Right cardiac atrium (tissue), 5 donors: ENCODE measurements around the gene SPOCK3. TPM values are rescaled to one million over a fixed set of nuclear protein-coding genes. Genes with fewer than 3 reads are reported as not detected.
"Not testable (repeated sequence)": the region's sequence is repeated elsewhere in the genome, so short reads cannot be mapped to it uniquely, and the experiment has no call there.

Experiments used
- ATAC-seq, 2 donors: fragments of 200-7000 bp; cut with Tn5 transposase; one replicate each; pipeline versions ENCODE4 v1.8.0 to v1.9.1; 2020; ENCODE audit warnings: moderate library complexity in 2 of 2, mild to moderate bottlenecking in 1 of 2
- DNase-seq, 3 donors: peaks; one replicate each; pipeline ENCODE4 v3.0.0-alpha.2; 2020
- H3K27ac ChIP-seq: one replicate; pipeline ENCODE4 v1.5.1; 2013; ENCODE audit warnings: mild to moderate bottlenecking, low read length, control low read depth, moderate library complexity
- H3K27me3 ChIP-seq: one replicate; pipeline ENCODE4 v1.6.1; 2013; ENCODE audit not compliant: control insufficient read depth, insufficient read depth
- H3K4me1 ChIP-seq: one replicate; pipeline ENCODE4 v1.6.1; 2013; ENCODE audit warnings: low read length; ENCODE audit not compliant: control insufficient read depth, insufficient read depth
- H3K4me3 ChIP-seq: one replicate; pipeline ENCODE4 v1.5.1; 2013; ENCODE audit warnings: low read length, control low read depth
- H3K9me3 ChIP-seq: one replicate; pipeline ENCODE4 v1.6.1; 2013; ENCODE audit warnings: low read length; ENCODE audit not compliant: control insufficient read depth
- whole genome bisulfite sequencing: extraction: QIAGEN DNeasy Blood & Tissue Kit; methylation state at CpG from one replicate; pipeline ENCODE4 v1.1.7; 2013; 5-methylcytosine and 5-hydroxymethylcytosine counted together
- intact Hi-C, 4 donors: fragments of 100-400 bp; cut with DNase I; formaldehyde crosslinking; loops; one replicate each; pipeline versions ENCODE4 v1.11.0 to v1.14.0; 2022 to 2023
- polyA plus RNA-seq: library from polyadenylated mRNA; stranded (reverse); fragments of 200-250 nt; gene quantifications from one replicate; pipeline ENCODE4 v1.2.3, GENCODE V29; 2013
- total RNA-seq, 4 donors: library from RNA; stranded (reverse); fragmentation: NEBNext Ultra II Directional; extraction: Animal tissue kit (Norgen Biotek cat#: 25700); gene quantifications; one replicate each; pipeline ENCODE4 v1.2.1, GENCODE V29; 2021
- donor health status: healthy with polysubstance abuse.
- donor health status: DM: no; HTN: yes; CAD: no.
- donor health status: DM: no; HTN: no; CAD: no.
- donor health status: DM: no; HTN: yes; CAD: no; lungs with severe emphysema.
- donor health status: DM: yes; HTN: yes; CAD: no.

Gene SPOCK3
- total and polyA plus RNA-seq, 5 donors: 0.11 TPM; not detected in 4

DNA sequence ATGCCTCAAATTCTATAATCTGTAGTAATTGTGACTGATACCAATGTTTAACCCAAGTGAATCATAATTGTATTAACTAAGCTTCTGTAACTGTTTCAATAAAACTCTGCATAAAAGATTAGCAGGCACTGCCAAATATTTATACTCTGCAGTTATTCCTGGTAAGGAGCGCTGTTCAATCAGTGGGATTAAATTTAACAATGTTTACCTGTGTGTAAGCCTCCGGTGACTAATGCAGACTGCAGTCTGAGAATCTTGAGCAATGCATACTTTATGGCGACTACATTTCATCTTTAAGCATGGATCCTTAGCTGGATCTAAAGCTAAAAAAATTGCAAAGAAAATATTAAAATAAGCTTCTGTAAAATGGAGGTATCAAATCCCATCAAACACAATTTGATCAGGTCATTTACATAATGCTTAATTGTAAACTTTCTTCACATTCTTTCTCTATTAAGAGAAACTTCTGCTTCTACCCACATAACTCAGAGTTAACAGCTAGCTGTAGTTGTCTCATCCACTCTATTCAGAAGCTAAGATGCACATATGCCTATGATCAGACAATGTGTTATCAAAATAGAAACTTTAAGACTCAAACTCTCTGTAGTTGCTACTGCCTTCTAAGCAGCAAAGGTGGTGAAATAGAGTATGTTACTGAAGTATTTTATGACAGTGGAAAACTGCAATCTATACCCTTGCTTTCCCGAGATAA, 234.0 kb downstream of the SPOCK3 start:
- Histone ChIP-seq H3K4me1 (no peaks in the 10 kb centered on the region), H3K27ac (no peak overlapping the region), H3K4me3 (no peak overlapping the region), H3K27me3 (no peaks in the 10 kb centered on the region), H3K9me3 (no peaks in the 10 kb centered on the region)
- whole genome bisulfite sequencing: 85% methylated on average over 4 of the region's 4 CpGs
- DNase-seq (no peak), ATAC-seq (no peak)
- intact Hi-C loops: no loop called here

DNA sequence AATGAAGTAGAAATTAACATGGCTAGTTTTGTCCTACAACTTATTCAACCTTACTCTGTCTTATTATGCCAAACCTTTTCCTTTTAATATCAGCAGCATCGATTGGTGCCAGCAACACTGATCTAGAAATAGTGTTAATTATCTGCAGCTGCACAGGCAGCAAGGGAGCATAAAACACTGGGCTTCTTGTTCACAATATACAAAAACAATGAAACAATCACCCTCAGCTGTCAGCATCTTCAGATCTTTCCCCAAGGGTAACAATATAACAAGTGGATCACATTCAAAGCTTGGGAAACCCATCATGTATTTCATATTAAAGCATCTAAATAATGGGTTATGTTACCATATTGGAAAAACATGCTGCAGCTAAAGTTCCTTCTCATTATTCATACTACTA, 238.1 kb downstream of the SPOCK3 start:
- H3K27ac ChIP-seq: no peak overlapping the region
- intact Hi-C loops: no loop called here
- no peak overlapping the region for H3K4me3 ChIP-seq
- no peak for ATAC-seq
- H3K4me1 ChIP-seq: no peaks in the 10 kb centered on the region
- 35% methylated on average over 1 of the region's 1 CpG for WGBS
- no peaks in the 10 kb centered on the region for H3K9me3 ChIP-seq
- no peak for DNase-seq
- H3K27me3 ChIP-seq: no peaks in the 10 kb centered on the region

DNA sequence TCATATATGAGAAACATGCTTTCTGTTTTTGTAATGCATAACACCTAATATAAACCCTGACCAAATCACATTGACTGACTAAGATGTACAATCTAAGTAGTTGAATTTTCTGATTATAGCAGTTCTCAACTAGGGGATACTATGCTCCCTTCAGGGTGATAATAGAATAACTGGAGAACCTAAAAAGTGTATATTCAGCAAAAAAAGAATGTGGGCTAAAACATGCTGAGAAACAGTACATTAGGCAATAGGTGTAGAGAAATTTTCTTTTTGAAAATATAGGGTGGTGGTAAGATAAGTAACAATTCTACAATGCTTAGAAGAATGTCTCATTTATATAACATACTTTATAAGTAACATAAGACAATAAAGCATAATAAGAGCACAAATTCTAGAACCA, 239.6 kb downstream of the SPOCK3 start:
- intact Hi-C loops: no loop called here
- DNase-seq (no peak), ATAC-seq (no peak)
- Histone ChIP-seq H3K27me3 (no peaks in the 10 kb centered on the region), H3K9me3 (no peaks in the 10 kb centered on the region), H3K27ac (no peak overlapping the region), H3K4me1 (no peaks in the 10 kb centered on the region), H3K4me3 (no peak overlapping the region)

DNA sequence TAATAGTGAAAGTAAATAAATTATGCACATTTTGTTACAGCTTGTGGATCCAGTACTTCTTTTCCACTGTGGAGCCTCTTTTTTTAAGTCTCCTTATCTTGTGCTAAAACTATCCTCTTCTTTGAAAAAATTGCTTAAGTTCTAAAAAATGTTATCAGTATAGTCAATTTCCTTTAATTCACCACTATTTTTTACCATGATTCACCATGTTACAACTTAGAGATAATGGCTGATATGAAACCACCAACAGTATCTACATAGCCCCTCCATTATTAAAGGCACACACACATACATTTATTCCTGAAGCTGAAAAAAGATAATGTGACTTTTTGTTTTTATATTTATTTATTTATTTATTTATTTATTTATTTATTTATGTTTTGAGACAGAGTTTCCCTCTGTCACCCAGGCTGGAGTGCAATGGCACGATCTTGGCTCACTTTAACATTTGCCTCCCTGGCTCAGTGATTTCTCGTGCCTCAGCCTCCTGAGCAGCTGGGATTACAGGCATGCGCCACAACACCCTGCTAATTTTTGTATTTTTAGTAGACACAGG, 243.2 kb downstream of the SPOCK3 start:
- no peak overlapping the region for H3K4me3 ChIP-seq
- intact Hi-C loops: no loop called here
- no peak overlapping the region for H3K27ac ChIP-seq
- ATAC-seq (no peak), DNase-seq (no peak)
- no peaks in the 10 kb centered on the region for H3K27me3 ChIP-seq
- no peaks in the 10 kb centered on the region for H3K4me1 ChIP-seq
- no peaks in the 10 kb centered on the region for H3K9me3 ChIP-seq
- 82% methylated on average over 3 of the region's 3 CpGs for WGBS

DNA sequence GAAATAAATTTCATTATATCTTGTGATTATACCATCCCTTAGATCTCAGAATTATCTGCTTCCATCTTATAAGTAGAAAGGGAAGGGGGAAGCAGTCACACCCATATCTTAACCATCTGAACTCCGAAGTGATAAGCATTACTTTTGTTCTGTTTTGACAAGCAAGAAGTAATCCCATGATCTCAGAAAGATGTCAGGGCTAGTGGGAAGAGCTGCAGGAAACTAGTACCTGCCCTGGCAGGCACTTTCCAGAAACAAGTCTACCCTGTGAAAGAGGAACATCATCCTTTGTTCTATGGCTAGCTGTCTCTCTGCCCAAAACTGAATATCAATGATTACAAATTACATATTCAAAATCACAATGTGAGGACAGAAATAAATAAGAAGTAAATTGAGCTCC, 244.4 kb downstream of the SPOCK3 start:
- 62% methylated on average over 1 of the region's 1 CpG for WGBS
- Histone ChIP-seq H3K4me3 (no peak overlapping the region), H3K27me3 (no peaks in the 10 kb centered on the region), H3K4me1 (no peaks in the 10 kb centered on the region), H3K27ac (no peak overlapping the region), H3K9me3 (no peaks in the 10 kb centered on the region)
- DNase-seq (no peak), ATAC-seq (no peak)
- intact Hi-C loops: no loop called here

DNA sequence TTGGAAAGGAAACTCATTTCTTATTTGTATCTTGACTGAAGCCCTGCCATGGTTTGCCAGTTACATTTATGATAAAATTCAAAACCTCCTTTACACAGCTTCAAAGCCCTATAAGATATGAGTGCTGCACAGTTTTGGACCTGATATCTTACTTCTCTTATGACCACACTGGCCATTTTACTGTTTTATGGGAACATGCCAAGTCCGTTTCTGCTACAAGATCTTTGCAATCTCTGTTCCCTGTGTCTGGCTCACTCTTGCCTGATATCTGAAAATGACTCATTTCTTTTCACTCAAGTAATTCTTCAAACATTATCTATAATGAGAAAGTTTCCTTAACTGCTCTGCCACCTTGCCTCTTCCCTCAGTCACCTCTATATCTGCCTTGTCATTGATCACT, 247.3 kb downstream of the SPOCK3 start:
- no peaks in the 10 kb centered on the region for H3K4me1 ChIP-seq
- WGBS: 40% methylated on average over 1 of the region's 1 CpG
- ATAC-seq: no peak
- no peaks in the 10 kb centered on the region for H3K27me3 ChIP-seq
- intact Hi-C loops: no loop called here
- H3K27ac ChIP-seq: no peak overlapping the region
- no peak overlapping the region for H3K4me3 ChIP-seq
- no peaks in the 10 kb centered on the region for H3K9me3 ChIP-seq
- DNase-seq: no peak

DNA sequence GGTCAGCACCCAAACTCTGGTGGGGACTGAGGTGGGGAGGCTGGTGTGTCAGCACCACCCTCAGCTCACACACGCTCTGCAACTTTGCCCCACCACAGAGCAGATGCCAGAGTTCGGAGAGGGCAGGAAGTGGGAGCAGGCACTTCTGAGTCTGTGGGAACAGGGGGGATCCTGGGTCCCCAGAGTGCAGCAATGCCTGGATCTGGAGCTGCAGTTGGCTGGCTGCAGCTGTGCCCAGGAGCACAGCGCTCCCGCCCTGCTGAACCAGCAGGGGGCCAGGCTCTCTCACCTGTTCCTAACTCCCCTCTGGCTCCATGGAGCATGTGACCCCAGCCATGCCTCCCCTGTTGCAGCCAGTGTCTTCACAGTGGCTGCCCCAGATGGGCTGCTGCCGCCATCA, 252.4 kb downstream of the SPOCK3 start:
- no peak overlapping the region for H3K4me3 ChIP-seq
- no peak overlapping the region for H3K27ac ChIP-seq
- no peaks in the 10 kb centered on the region for H3K9me3 ChIP-seq
- DNase-seq: no peak
- 89% methylated on average over 5 of the region's 5 CpGs for WGBS
- intact Hi-C loops: no loop called here
- H3K27me3 ChIP-seq: no peaks in the 10 kb centered on the region
- ATAC-seq: no peak
- H3K4me1 ChIP-seq: no peaks in the 10 kb centered on the region

DNA sequence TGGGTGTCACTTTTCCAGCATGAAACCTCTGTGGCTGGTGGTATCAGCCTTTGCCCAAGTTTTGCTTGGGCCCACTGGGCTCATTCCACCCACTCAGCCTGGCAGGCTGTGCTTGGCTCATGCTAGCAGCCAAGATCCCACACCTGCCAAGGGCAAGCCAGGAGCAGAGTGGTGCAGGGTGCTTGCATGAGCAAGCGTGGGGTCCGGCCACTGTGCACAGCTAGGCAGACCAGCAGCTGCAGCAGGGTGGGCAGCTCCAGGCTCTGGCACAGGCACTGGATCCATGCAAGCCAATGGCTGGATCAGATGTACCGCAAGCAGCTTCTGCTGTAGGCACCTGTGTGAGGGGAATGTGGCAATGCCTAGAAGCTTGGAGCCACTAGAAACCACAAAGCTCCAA, 253.9 kb downstream of the SPOCK3 start:
- Histone ChIP-seq H3K27me3 (no peaks in the 10 kb centered on the region), H3K4me3 (no peak overlapping the region), H3K4me1 (no peaks in the 10 kb centered on the region), H3K9me3 (no peaks in the 10 kb centered on the region), H3K27ac (no peak overlapping the region)
- ATAC-seq (no peak), DNase-seq (no peak)
- 91% methylated on average over 3 of the region's 3 CpGs for WGBS
- intact Hi-C loops: no loop called here

DNA sequence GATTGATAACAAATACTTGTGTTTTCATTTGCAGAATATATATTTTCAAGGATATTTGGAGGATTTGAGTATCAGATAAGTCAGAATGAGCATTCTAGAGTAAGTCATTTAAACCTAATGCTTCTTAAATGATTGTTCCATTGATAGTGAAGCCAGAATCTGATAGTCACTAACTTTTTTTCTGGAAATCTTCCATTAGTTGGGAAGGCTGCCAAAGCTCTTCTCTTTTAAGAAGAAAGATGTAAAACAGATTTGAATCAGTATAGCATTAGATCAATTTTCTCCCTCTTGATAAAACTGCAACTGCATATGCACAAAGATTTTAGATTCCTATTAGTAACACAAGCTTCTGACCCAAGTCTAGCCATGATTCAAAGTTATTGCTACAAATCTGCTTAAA, 256.7 kb downstream of the SPOCK3 start:
- DNase-seq: no peak
- H3K27ac ChIP-seq: no peak overlapping the region
- no peaks in the 10 kb centered on the region for H3K9me3 ChIP-seq
- no peaks in the 10 kb centered on the region for H3K4me1 ChIP-seq
- ATAC-seq: no peak
- intact Hi-C loops: no loop called here
- no peaks in the 10 kb centered on the region for H3K27me3 ChIP-seq
- H3K4me3 ChIP-seq: no peak overlapping the region

DNA sequence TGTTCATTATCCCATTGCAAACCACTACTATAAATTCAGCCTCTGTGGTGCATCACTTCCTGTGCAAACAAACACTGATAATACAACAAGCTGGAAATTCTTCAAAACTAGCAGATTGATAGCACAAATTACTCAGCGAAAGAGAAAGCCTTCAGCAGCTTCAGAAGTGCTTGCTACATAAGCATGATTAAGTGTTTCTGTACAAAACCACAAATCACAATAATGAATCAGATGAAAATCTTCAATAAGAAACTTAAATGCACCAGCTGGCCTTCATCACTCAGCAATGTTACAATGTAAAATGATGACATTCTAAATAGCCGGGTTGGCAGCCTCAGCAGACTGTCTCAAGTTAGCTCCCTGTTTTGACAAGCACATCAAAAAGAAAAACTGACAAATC, 262.2 kb downstream of the SPOCK3 start:
- no peaks in the 10 kb centered on the region for H3K27me3 ChIP-seq
- H3K4me3 ChIP-seq: no peak overlapping the region
- no peak overlapping the region for H3K27ac ChIP-seq
- DNase-seq: no peak
- H3K4me1 ChIP-seq: no peaks in the 10 kb centered on the region
- intact Hi-C loops: no loop called here
- 26% methylated on average over 2 of the region's 2 CpGs for WGBS
- H3K9me3 ChIP-seq: no peaks in the 10 kb centered on the region
- ATAC-seq: no peak

DNA sequence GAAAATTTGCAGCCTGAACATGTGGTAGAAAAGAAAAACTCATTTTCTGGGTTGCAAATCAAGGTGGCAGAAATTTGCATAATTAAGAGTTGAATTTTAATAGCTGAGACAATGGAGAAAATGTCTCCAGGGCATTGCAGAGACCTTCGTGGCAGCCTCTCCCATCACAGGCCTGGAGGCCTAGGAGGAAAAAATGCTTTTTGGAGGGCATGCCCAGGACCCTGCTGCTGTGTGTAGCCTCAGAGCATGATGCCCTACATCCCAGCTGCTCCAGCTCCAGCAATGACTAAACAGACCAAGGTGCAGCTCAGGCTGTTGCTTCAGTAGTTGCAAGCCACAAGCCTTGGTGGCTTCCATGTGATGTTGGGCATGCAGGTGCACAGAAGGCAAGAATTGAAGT, 266.1 kb downstream of the SPOCK3 start:
- 43% methylated on average over 1 of the region's 1 CpG for WGBS
- DNase-seq, H3K9me3 ChIP-seq, intact Hi-C loops, ATAC-seq, H3K4me3 ChIP-seq, H3K4me1 ChIP-seq, H3K27me3 ChIP-seq, H3K27ac ChIP-seq: not testable (repeated sequence)

DNA sequence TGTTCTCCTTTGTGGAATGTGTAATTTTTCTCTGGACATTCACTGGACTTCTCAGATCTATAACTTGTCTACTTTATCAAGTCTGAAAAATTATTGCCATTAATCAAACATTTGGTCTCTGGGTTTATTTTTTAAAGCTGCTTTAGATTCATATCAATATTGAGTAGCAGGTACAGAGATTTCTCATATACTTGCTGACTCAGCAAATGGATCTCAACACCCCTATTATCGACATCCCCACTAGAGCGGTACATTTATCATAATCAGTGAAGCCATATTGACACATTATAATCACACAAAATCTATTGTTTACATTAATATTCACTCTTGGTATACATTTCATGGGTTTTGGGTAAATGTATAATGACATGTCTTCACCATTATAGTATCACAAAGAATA, 268.7 kb downstream of the SPOCK3 start:
- H3K4me3 ChIP-seq: no peak overlapping the region
- no peak for ATAC-seq
- intact Hi-C loops: no loop called here
- no peaks in the 10 kb centered on the region for H3K4me1 ChIP-seq
- H3K27me3 ChIP-seq: no peaks in the 10 kb centered on the region
- WGBS: 94% methylated on average over 2 of the region's 2 CpGs
- H3K27ac ChIP-seq: no peak overlapping the region
- no peak for DNase-seq
- no peaks in the 10 kb centered on the region for H3K9me3 ChIP-seq
